ENCODE data around the gene TARBP2. TPM values are rescaled to one million over a fixed set of nuclear protein-coding genes. Genes with fewer than 3 reads are reported as not detected.

TARBP2 gene
- total RNA-seq, 8 experiments from 2014 or later = 24.8 to 56.9 (median 44.5) TPM

- Histone ChIP-seq H3K4me1 (replicated peaks in 1 of 2) (peaks cover 22 to 28% of the 10 kb centered on the region in 2 donors), H3K4me3 (peak overlapping the region; percentile 34 to 50 (median 45)), H3K27ac (peak overlapping the region; percentile 73 to 81)
- WGBS, 10 experiments = 39 to 100% (median 76%) methylated on average over 1 to 18 of the region's 20 CpGs; no CpG with 5 or more reads in 4 of the 10 experiments
- ATAC-seq (replicated peaks in 6 of 8) = no peak
- in situ Hi-C loops (cut with MboI; ENCODE audit: low pct_unique_long_range_greater_than_20kb in 2 of 9, low sequenced_read_pairs in 9 of 9, unreplicated experiment in 9 of 9) = no loop called here
Observed at GRCh38 chr12:53492188-53492587, 8.9 kb upstream of the TARBP2 start.

GRCh38 chr12:53492830-53493609 lies 8.1 kb upstream of the TARBP2 start:
- in situ Hi-C loops (cut with MboI; ENCODE audit: low pct_unique_long_range_greater_than_20kb in 2 of 9, low sequenced_read_pairs in 9 of 9, unreplicated experiment in 9 of 9) = no loop called here

GRCh38 chr12:53493610-53494391 lies 7.3 kb upstream of the TARBP2 start:
- peak overlapping the region; percentile 79 for H3K27ac ChIP-seq
- H3K4me1 ChIP-seq (replicated peaks in 1 of 2) = peaks cover 26 to 32% of the 10 kb centered on the region in 2 donors
- ATAC-seq (replicated peaks in 6 of 8) = peak in 2 of 8 experiments; percentile 2 to 4
- peak overlapping the region; percentile 34 to 50 (median 45) for H3K4me3 ChIP-seq
- WGBS, 10 experiments = 0 to 50% (median 24%) methylated on average over 1 to 8 of the region's 11 CpGs
- in situ Hi-C loops (cut with MboI; ENCODE audit: low pct_unique_long_range_greater_than_20kb in 2 of 9, low sequenced_read_pairs in 9 of 9, unreplicated experiment in 9 of 9) = no loop called here

More at GRCh38 chr12:53492830-53493609, 8.1 kb upstream of the TARBP2 start:
- WGBS, 10 experiments = 0 to 15% (median 7%) methylated on average over 1 to 5 of the region's 52 CpGs; no CpG with 5 or more reads in 5 of the 10 experiments
- H3K4me3 ChIP-seq = peak overlapping the region; percentile 34 to 50 (median 45)
- H3K27ac ChIP-seq = peak overlapping the region; percentile 79 to 81
- ATAC-seq (replicated peaks in 6 of 8) = peak; percentile 75 to 94 (median 90)
- H3K4me1 ChIP-seq (replicated peaks in 1 of 2) = peaks cover 22 to 28% of the 10 kb centered on the region in 2 donors

GRCh38 chr12:53495903-53496751 lies 5.0 kb upstream of the TARBP2 start:
- peak in 6 of 8 experiments; percentile 5 to 25 (median 15) for ATAC-seq (replicated peaks in 6 of 8)
- Histone ChIP-seq H3K4me3 (no peak overlapping the region), H3K27ac (peak overlapping the region in 1 of 2 donors; percentile 49), H3K4me1 (replicated peaks in 1 of 2) (peaks cover 26 to 32% of the 10 kb centered on the region in 2 donors)
- 0 to 100% (median 33%) methylated on average over 1 to 4 of the region's 5 CpGs; no CpG with 5 or more reads in 3 of the 10 experiments for WGBS, 10 experiments
- in situ Hi-C loops (cut with MboI; ENCODE audit: low pct_unique_long_range_greater_than_20kb in 2 of 9, low sequenced_read_pairs in 9 of 9, unreplicated experiment in 9 of 9) = no loop called here

GRCh38 chr12:53496752-53497032 lies 4.4 kb upstream of the TARBP2 start:
- no peak for ATAC-seq (replicated peaks in 6 of 8)
- WGBS, 10 experiments = 50 to 83% (median 80%) methylated on average over 1 of the region's 1 CpG; no CpG with 5 or more reads in 7 of the 10 experiments
- Histone ChIP-seq H3K27ac (no peak overlapping the region), H3K4me1 (replicated peaks in 1 of 2) (peaks cover 27 to 34% of the 10 kb centered on the region in 2 donors), H3K4me3 (no peak overlapping the region)
- in situ Hi-C loops (cut with MboI; ENCODE audit: low pct_unique_long_range_greater_than_20kb in 2 of 9, low sequenced_read_pairs in 9 of 9, unreplicated experiment in 9 of 9) = no loop called here

- Histone ChIP-seq H3K27ac (no peak overlapping the region), H3K4me1 (replicated peaks in 1 of 2) (peaks cover 29 to 36% of the 10 kb centered on the region in 2 donors), H3K4me3 (no peak overlapping the region)
- in situ Hi-C loops (cut with MboI; ENCODE audit: low pct_unique_long_range_greater_than_20kb in 2 of 9, low sequenced_read_pairs in 9 of 9, unreplicated experiment in 9 of 9) = no loop called here
- WGBS, 10 experiments = 60 to 100% methylated on average over 1 of the region's 3 CpGs; no CpG with 5 or more reads in 8 of the 10 experiments
- ATAC-seq (replicated peaks in 6 of 8) = no peak
Observed at GRCh38 chr12:53497461-53497860, 3.6 kb upstream of the TARBP2 start.

GRCh38 chr12:53498235-53498630 lies 2.9 kb upstream of the TARBP2 start:
- 0 to 75% (median 40%) methylated on average over 1 to 2 of the region's 2 CpGs; no CpG with 5 or more reads in 7 of the 10 experiments for WGBS, 10 experiments

GRCh38 chr12:53499266-53500141 lies 1.6 kb upstream of the TARBP2 start, which contains the start of gene MAP3K12:
Gene MAP3K12 (minus strand): TSS chr12:53499458. CDS start chr12:53487391, 12,067 bp downstream.
- peak within 1 kb of the TSS; percentile 77 to 93 for H3K27ac ChIP-seq
- H3K4me1 ChIP-seq (replicated peaks in 1 of 2) = peaks cover 19 to 24% of the 10 kb centered on the region in 2 donors
- ATAC-seq (replicated peaks in 6 of 8) = peak; percentile 1 to 26 (median 15)
- in situ Hi-C loops (cut with MboI; ENCODE audit: low pct_unique_long_range_greater_than_20kb in 2 of 9, low sequenced_read_pairs in 9 of 9, unreplicated experiment in 9 of 9) = loop anchor here in 2 of 9 experiments (25.0 kb wide), 1 partner anchor 162 kb away; the partner anchor contains the start of gene SP7 (in 2 of the 2)
- 0 to 14% (median 0%) methylated on average over 1 to 6 of the region's 51 CpGs for WGBS, 10 experiments
- H3K4me3 ChIP-seq = peak within 1 kb of the TSS; percentile 56 to 80 (median 62)

More at GRCh38 chr12:53498235-53498630, 2.9 kb upstream of the TARBP2 start:
- Histone ChIP-seq H3K4me1 (replicated peaks in 1 of 2) (peaks cover 29 to 36% of the 10 kb centered on the region in 2 donors), H3K27ac (peak overlapping the region; percentile 77 to 93), H3K4me3 (peak overlapping the region; percentile 56 to 80 (median 62))
- in situ Hi-C loops (cut with MboI; ENCODE audit: low pct_unique_long_range_greater_than_20kb in 2 of 9, low sequenced_read_pairs in 9 of 9, unreplicated experiment in 9 of 9) = no loop called here
- ATAC-seq (replicated peaks in 6 of 8) = no peak

- ATAC-seq (replicated peaks in 6 of 8) = peak in 2 of 8 experiments; percentile 7 to 9
- Histone ChIP-seq H3K4me1 (replicated peaks in 1 of 2) (peaks cover 17 to 24% of the 10 kb centered on the region in 2 donors), H3K27ac (peak overlapping the region; percentile 77 to 93), H3K4me3 (peak overlapping the region; percentile 56 to 80 (median 62))
- 0 to 16% (median 4%) methylated on average over 2 to 13 of the region's 17 CpGs; no CpG with 5 or more reads in 3 of the 10 experiments for WGBS, 10 experiments
- in situ Hi-C loops (cut with MboI; ENCODE audit: low pct_unique_long_range_greater_than_20kb in 2 of 9, low sequenced_read_pairs in 9 of 9, unreplicated experiment in 9 of 9) = loop anchor here in 2 of 9 experiments (25.0 kb wide), 1 partner anchor 163 kb away; the partner anchor contains the start of gene SP7 (in 2 of the 2)
Observed at GRCh38 chr12:53500142-53500775, 824 bp upstream of the TARBP2 start.

- WGBS, 10 experiments = 0 to 100% (median 77%) methylated on average over 1 to 6 of the region's 10 CpGs; no CpG with 5 or more reads in 2 of the 10 experiments
- ATAC-seq (replicated peaks in 6 of 8) = no peak
- Histone ChIP-seq H3K4me1 (replicated peaks in 1 of 2) (peaks cover 12 to 13% of the 10 kb centered on the region in 2 donors), H3K4me3 (peak overlapping the region; percentile 56 to 80 (median 60)), H3K27ac (peak overlapping the region; percentile 98 to 99)
- in situ Hi-C loops (cut with MboI; ENCODE audit: low pct_unique_long_range_greater_than_20kb in 2 of 9, low sequenced_read_pairs in 9 of 9, unreplicated experiment in 9 of 9) = loop anchor here in 2 of 9 experiments (25.0 kb wide), 1 partner anchor 164 kb away; the partner anchor contains the start of gene SP7 (in 2 of the 2)
Observed at GRCh38 chr12:53501615-53502181, 615 bp downstream of the TARBP2 start.
